HG03442 (cell line): ENCODE measurements around the gene EPHA4.

Source experiments
- ATAC-seq: cut with Tn5 transposase; IDR thresholded peaks from one replicate; pipeline ENCODE4 v1.9.1; 2021; ENCODE audit warnings: mild to moderate bottlenecking, moderate library complexity; ENCODE audit not compliant: unreplicated experiment

EPHA4 gene

DNA sequence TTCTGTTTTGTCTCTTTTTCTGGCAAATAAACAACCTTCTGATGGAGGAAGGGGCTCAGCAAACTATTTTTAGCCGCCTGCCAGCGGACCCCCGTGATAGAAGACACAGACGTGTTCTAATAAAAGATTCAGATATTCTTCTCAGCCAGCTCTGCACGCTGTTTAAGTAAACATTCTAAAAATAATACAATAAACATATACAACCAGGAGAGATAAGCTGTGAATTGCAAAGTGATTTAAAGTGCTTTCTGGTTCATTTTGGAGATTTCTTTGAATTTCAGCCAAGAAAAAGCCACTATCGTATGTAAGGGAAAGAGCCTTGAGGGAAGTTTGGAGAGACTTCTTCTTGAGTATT, 201.3 kb downstream of the EPHA4 start:
- ATAC-seq, result no peak

GRCh38 chr2:221370076-221370856, 201.8 kb downstream of the EPHA4 start:
- no peak for ATAC-seq
